CD4-positive, alpha-beta T cell treated with Interferon gamma for 1 hour (primary cell): ENCODE data around the gene ZKSCAN4.

ENCODE experiments used
- DNase-seq: peaks from one replicate; pipeline ENCODE4 v3.0.0-alpha.2; 2020

Gene ZKSCAN4

DNA sequence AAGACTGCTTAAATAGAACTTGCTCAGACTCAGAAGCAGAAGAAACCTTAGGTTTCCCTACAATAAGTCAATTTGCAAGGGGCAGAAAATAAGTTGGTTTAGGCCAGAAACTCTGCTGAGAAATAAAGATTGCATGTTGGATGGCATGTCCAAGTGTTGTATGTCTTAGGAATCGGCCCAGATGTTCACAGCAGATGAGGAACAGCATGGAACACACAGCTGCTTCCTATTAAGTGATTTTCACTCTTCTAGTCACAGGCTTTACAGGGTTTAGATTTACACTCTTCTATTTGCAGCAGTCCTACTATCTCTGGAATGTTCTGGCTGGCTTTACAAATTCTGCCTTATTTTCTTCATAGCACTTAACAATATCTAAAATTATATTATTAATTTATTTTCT lies 3.2 kb downstream of the ZKSCAN4 start:
- no peak for DNase-seq

DNA sequence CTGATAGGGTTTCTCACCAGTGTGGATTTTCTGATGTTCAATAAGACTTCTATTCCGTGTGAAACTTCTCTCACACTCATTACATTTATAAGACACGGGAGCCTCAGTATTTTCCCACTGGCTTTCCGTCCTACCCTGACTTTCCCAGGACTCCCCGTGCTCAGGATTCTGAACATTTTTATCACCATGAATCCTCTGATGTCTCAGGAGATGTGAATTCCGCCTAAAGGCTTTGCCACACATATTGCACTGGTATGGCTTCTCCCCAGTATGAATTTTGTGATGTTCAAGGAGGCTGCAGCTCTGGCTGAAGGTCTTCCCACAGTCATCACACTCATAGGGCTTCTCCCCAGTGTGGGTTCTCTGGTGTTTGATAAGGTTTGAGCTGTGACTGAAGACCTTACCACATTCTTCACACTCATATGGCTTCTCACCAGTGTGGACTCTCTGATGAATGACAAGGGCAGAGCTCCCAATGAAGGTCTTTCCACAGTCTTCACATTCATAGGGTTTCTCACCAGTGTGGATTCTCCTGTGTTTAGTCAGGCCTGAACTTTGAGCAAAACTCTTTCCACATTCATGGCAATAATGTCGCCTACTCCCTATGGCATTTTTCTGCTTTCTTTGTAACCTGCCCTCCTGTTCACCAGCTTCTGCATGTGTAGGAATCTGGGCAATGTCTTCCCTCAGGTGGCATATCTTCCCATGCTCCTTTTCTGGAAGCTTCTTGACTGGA lies 6.7 kb downstream of the ZKSCAN4 start:
- no peak for DNase-seq

DNA sequence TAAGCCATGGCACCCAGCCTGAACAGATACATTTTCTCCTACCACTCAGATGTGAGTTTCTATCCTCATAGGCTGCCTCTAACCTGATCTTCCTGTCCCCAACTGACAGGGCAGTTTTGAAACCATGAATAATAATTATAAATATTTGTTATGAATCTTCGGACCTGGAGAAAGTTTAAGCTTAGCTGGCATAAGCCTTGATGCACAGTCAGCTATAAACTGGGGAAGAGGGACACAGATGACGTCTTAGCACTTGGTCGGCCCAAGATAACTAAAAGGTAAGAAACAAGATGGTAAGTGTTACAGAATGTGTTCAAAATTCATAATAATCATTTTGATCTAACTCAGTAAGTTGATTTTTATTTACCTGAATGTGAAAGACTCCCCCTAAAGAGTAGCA lies 8.1 kb downstream of the ZKSCAN4 start:
- DNase-seq = no peak

- no peak for DNase-seq
These were observed 11.6 kb downstream of the ZKSCAN4 start for GRCh38 chr6:28240471-28240870.

DNA sequence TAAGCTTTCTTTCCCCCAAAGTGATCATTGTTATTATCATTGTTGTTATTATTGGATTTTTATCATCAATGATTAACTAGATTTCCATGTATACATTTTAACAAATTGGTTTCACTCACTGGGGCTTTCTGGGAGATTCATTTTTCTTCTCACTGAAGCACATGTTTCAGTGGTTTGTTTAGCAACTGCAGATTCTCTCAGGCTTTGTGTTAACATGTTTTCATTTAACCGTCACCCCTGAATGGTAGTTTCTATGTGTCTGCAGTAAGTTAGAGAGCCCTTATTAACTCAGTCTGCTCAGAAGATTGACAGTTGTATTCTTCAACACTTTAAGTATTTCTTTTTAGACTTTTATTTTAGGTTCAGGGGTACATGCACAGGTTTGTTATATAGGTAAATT lies 12.4 kb downstream of the ZKSCAN4 start:
- DNase-seq = no peak

DNA sequence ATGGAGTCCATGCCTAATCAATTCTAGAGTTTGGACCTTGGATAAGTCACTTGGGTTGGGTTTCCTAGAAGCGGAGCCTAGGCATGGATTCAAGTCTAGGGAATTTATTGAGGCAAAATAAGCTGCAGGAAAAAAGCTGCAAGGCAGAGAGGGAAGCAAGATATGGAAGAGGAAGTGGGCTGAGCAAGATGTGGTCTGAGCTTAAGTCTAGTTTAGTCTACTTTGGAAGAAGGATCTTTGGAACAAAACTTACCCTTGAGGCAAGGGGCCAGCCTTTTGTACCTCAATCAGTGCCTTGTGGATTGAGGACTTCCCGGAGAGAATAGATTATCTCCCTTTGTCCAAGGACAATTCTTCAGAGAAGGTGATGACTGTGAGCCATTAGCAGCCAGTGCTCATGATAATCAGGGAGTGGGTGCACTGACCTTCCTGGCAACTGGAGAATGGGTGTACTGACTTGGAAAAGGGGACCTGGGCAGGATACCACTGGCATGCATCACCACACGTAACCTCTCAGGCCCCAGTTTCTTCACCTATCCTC lies 16.1 kb downstream of the ZKSCAN4 start:
- no peak for DNase-seq

GRCh38 chr6:28232785-28233184 lies 19.3 kb downstream of the ZKSCAN4 start:
- no peak for DNase-seq

- no peak for DNase-seq
These were observed 25.6 kb downstream of the ZKSCAN4 start for GRCh38 chr6:28226460-28226859.

DNA sequence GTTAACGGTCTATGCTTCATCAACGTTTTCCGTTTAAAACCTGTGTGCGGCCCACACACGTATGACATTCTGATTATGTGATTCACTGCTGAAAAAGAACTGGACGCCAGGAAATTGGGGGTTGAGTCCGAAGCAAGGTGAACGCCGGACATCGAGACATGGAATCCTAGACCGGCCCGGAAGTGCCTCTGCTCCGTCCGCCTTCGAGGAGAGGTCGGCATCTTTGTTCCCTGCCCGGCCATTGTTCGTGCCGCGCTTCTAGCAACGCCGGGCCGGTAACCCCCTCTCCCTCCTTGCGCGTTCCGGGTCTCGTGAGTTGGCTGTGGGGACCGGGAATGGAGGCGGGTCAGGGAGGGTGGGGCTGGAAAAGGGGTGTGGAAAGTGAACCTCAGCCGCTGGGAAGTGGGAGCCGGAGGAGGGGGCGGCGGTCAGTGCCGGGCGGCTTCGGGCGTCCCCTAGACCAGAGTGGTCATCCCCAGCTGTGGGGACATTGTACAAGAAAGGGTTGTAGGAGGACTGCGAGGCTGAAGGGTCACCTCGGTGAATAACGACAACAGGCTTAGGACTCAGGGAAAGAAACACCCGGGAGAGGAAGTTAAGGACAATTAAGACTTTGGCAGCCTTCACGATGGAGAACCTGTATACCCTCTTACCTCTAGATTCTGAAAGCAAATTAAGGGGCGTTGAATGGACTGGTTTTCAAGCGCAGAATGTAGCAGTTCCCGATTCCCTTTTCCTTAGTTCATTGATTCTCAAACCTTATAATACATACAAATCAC lies 26.8 kb downstream of the ZKSCAN4 start, which contains the start of gene ZSCAN9:
ZSCAN9 (plus strand) TSS at position 220 of the 779 bp plus-strand sequence. CDS start 1,810 bp downstream, outside the sequence.
- peak; percentile 63 for DNase-seq

DNA sequence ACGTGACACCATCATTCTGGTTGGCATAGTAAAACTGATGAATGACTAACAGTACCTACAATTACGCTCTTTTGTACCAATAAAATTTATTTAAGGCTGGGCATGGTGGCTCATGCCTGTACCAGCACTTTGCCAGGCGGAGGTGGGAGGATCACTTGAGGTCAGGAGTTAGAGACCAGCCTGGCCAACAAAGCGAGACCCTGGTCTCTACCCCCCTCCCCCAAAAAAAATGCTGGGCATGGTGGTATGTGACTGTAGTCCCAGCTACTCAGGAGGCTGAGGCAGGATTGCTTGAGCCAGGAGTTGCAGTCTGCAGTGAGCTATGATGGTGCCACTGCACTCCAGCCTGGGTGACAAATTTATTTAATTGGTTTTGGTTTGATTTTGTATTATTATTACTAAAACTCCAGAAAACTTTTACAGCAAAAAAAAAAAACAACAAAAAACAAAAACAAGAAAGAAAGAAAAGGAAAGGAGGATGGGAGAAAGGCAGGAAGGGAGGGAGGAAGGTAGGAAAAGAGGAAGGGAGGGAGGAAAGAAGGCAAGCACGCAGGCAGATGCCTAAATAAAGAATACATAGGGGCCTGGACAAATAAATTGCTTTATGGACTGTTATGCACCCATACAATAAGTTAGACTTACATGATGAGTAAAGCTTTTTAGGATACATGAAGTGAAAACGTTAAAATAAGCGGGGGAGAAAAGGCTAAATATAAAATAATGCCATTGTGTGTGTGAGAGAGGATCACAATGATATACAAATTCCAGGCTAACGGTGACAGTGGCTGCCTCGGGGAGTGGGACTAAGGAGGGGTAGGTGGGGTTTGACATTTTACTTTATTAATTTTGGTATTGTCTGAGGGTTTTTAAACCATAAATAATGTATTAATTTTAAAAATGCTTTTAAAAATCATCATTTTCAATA lies 27.7 kb downstream of the ZKSCAN4 start:
- no peak for DNase-seq

GRCh38 chr6:28220257-28221133 lies 31.6 kb downstream of the ZKSCAN4 start:
- no peak for DNase-seq

DNA sequence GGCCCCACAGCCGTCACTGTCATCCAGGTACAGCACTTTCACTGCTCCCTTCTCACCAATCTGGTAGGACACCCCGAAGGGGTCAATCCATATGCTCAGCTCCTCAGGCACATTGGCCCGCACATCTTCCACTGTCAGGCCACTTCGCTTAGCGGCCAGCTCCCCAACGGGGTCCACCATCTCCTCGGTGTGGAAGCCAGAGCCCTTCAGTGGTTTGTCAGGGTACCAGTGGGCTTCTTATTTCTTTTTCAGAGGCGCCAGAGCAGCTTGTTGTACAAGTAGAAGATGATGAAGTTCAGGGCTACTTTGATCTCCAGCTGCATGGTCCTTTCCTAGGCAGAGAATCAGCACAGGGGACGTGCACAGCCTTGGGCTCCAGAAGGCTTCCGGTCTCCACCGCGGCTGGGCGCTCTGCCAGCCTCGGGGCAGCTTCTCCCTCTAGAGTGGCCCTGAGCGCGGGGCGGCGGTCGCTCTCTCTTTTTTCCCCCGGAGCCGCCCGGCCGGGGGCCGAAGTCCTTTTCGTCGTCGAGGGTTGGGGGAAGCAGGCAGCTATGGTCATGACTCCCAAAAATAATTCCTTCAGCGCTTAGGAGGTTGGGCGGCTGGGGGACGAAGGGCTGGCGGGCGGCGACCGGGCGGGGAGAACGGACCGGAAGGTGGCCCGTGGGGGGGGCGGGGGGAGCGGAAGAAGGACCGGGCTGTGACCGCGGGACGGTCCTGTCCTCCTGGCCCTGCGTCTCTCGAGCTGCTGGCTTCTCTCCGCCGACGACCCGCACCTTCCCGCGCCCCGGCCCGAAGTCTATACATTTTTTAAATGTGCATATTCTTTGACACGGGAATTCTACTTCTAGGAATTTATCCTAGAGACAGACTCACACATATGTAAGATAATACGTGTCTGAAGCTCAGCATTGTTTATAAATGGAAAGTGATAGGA lies 33.5 kb downstream of the ZKSCAN4 start:
- no peak for DNase-seq

DNA sequence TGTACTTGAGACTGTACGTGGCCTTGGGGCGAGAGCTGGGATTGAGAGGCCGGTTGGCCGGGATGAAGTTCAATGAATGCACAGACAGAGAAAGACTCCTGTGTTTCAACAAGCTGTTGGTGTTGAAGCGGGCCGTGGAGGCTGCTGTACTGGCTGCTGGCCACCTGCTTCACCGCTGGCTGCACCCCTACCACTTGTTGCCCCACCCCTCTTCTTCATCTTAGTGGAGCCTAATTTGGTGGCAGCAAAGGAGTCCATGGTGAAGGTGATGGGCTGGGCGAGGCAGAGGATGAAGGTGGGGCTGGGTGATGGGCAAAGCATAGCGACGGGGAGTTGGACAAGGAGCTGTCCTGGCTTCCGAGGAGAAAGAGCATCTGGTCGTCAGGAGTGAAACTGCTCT lies 34.2 kb downstream of the ZKSCAN4 start:
- no peak for DNase-seq

DNA sequence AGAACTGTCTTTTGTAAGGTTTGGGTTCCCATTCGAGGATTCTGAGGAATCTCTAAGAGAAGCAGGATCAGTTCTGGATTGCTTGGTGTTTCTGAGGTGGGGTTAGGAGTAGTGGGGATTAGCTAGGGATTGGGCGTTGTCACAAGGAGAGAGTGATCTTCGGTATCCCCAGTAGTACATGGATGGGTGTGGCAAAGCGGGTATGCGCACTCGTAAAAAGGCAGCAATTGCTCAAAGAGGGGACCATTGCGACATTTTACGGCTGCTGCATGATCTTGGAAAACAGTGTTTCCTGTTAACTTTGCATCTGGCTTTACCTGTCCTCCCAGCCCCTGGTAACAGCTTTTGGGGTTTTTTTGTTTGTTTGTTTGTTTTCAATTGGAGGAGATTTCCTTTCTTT lies 36.6 kb downstream of the ZKSCAN4 start:
- DNase-seq = no peak

DNA sequence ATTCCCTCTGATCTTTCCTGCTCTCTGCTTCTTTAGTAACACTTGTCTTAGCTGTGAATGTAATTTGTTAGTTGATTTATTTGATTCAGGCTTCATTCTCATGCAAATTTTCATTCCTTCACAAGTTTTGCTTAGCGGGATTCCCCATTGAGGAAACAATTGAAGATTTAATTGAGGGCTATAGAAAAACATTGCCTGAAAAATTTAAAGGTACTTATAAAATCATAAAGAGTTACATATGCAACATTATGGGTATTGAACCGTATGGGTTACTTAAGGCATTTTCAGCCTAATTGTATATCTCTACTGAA lies 38.9 kb downstream of the ZKSCAN4 start:
- no peak for DNase-seq

- no peak for DNase-seq
These were observed 39.4 kb downstream of the ZKSCAN4 start for GRCh38 chr6:28212510-28213212.

- no peak for DNase-seq
These were observed 40.1 kb downstream of the ZKSCAN4 start for GRCh38 chr6:28211840-28212509.

- no peak for DNase-seq
These were observed 42.1 kb downstream of the ZKSCAN4 start for GRCh38 chr6:28209753-28210535.
